ENCODE data around the gene ZNF423.
A peak's percentile ranks its signal among the peaks of the same experiment; 100 is the strongest.

The ZNF423 gene

GRCh38 chr16:49734331-49734730 is 121.6 kb downstream of the ZNF423 start:
- Histone ChIP-seq H3K79me1 (replicated peaks; ENCODE audit: low read length, poor library complexity, severe bottlenecking) (no peaks in the 10 kb centered on the region), H3K36me3 (ENCODE audit: control insufficient read depth in 1 of 2, insufficient read depth in 2 of 2, low read depth in 1 of 2, low read length in 2 of 2) (peaks cover 0 to 6% of the 10 kb centered on the region in 2 experiments)

DNA sequence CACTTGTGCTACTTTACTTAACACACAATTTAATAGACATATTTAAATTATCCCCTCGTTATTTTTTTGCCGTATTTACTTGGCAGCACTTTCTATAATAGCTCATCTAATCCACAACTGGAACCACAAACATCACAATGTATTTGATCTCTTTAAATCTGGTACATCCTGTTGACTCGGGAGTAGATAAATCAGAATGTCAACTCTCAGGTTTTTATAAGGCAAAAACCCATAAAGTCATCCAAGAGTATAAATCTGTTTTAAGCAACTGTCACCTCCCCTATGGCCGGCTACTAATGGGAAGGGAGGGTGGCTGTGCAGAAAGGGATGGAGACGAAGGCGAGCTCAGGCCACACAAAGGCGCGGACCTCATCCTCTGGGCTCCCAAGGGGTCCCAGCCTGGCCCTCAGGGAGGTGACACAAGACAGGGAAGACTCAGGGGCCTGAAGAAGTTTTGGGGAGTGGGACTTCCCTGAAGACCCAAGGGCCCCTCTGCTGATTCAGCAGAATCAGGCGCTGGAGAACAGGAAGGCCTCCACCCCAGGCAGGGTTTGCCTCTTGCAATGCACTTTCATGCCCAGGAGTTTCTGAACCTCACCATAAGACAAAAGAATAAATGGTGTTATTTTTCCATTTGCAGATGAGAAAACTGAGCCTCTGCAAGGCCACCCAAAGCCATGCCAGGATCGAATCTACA is 122.5 kb downstream of the ZNF423 start:
- DNase-seq = no peak
- H2BK5ac ChIP-seq (ENCODE audit: low read depth, low read length, poor library complexity, severe bottlenecking) = no peak overlapping the region
- no peak overlapping the region for H2AFZ ChIP-seq (ENCODE audit: low read depth, low read length)
- H3K9ac ChIP-seq (ENCODE audit: low read length) = no peak overlapping the region
- H3K36me3 ChIP-seq (ENCODE audit: control insufficient read depth in 1 of 2, insufficient read depth in 2 of 2, low read depth in 1 of 2, low read length in 2 of 2) = peaks cover 0 to 6% of the 10 kb centered on the region in 2 experiments
- no peak overlapping the region for H2BK120ac ChIP-seq (ENCODE audit: low read depth, low read length)
- peaks cover 18% of the 10 kb centered on the region for H3K9me3 ChIP-seq (ENCODE audit: control insufficient read depth, low read length)
- H3K79me1 ChIP-seq (replicated peaks; ENCODE audit: low read length, poor library complexity, severe bottlenecking) = no peaks in the 10 kb centered on the region
- H3K27me3 ChIP-seq (ENCODE audit: control insufficient read depth in 1 of 2, insufficient read depth in 1 of 2, low read length in 2 of 2) = peaks cover 0 to 5% of the 10 kb centered on the region in 2 experiments
- no peak overlapping the region for H3K23ac ChIP-seq (ENCODE audit: low read length in 2 of 2)
- no peak overlapping the region for H3K27ac ChIP-seq (ENCODE audit: low read length, poor library complexity, severe bottlenecking)
- no peak overlapping the region for H3K4ac ChIP-seq (ENCODE audit: low read depth in 1 of 2, low read length in 2 of 2)
- 91% methylated on average over 9 of the region's 10 CpGs for WGBS
- no peak overlapping the region for H4K8ac ChIP-seq (ENCODE audit: low read length)
- H3K14ac ChIP-seq (ENCODE audit: low read length in 2 of 2) = no peak overlapping the region
- peaks cover 1% of the 10 kb centered on the region for H3K4me1 ChIP-seq (ENCODE audit: control insufficient read depth, insufficient read depth, low read depth, low read length)
- peak overlapping the region; percentile 40 for H4K91ac ChIP-seq (ENCODE audit: low read length)
- no peak overlapping the region for H3K4me3 ChIP-seq (ENCODE audit: insufficient read depth in 1 of 2, low read depth in 1 of 2, low read length in 2 of 2)
- no peak overlapping the region for H3K4me2 ChIP-seq (ENCODE audit: low read length, poor library complexity, severe bottlenecking)
- H3K18ac ChIP-seq (ENCODE audit: low read depth in 1 of 2, low read length in 2 of 2) = no peak overlapping the region
- no peak overlapping the region for H2BK15ac ChIP-seq (ENCODE audit: low read depth, poor library complexity, severe bottlenecking)
- H2BK12ac ChIP-seq (ENCODE audit: low read length in 2 of 2) = no peak overlapping the region
- H2AK5ac ChIP-seq (ENCODE audit: low read length, severe bottlenecking) = no peak overlapping the region

More at GRCh38 chr16:49734331-49734730, 121.6 kb downstream of the ZNF423 start:
- H2BK12ac ChIP-seq (ENCODE audit: low read length in 2 of 2) = no peak overlapping the region
- H3K27ac ChIP-seq (ENCODE audit: low read length, poor library complexity, severe bottlenecking) = no peak overlapping the region
- no peak overlapping the region for H2BK5ac ChIP-seq (ENCODE audit: low read depth, low read length, poor library complexity, severe bottlenecking)
- H3K14ac ChIP-seq (ENCODE audit: low read length in 2 of 2) = no peak overlapping the region
- no peak overlapping the region for H2AFZ ChIP-seq (ENCODE audit: low read depth, low read length)
- H3K9me3 ChIP-seq (ENCODE audit: control insufficient read depth, low read length) = peaks cover 12% of the 10 kb centered on the region
- H2BK15ac ChIP-seq (ENCODE audit: low read depth, poor library complexity, severe bottlenecking) = no peak overlapping the region
- no peak overlapping the region for H3K4ac ChIP-seq (ENCODE audit: low read depth in 1 of 2, low read length in 2 of 2)
- WGBS = 84% methylated on average over 10 of the region's 10 CpGs
- H3K23ac ChIP-seq (ENCODE audit: low read length in 2 of 2) = no peak overlapping the region
- no peak overlapping the region for H3K18ac ChIP-seq (ENCODE audit: low read depth in 1 of 2, low read length in 2 of 2)
- peaks cover 0 to 5% of the 10 kb centered on the region in 2 experiments for H3K27me3 ChIP-seq (ENCODE audit: control insufficient read depth in 1 of 2, insufficient read depth in 1 of 2, low read length in 2 of 2)
- DNase-seq = no peak
- no peak overlapping the region for H4K91ac ChIP-seq (ENCODE audit: low read length)
- H3K4me2 ChIP-seq (ENCODE audit: low read length, poor library complexity, severe bottlenecking) = no peak overlapping the region
- no peak overlapping the region for H3K4me3 ChIP-seq (ENCODE audit: insufficient read depth in 1 of 2, low read depth in 1 of 2, low read length in 2 of 2)
- H2AK5ac ChIP-seq (ENCODE audit: low read length, severe bottlenecking) = no peak overlapping the region
- no peak overlapping the region for H4K8ac ChIP-seq (ENCODE audit: low read length)
- H3K9ac ChIP-seq (ENCODE audit: low read length) = no peak overlapping the region
- peaks cover 1% of the 10 kb centered on the region for H3K4me1 ChIP-seq (ENCODE audit: control insufficient read depth, insufficient read depth, low read depth, low read length)
- H2BK120ac ChIP-seq (ENCODE audit: low read depth, low read length) = no peak overlapping the region

GRCh38 chr16:49731911-49732310 is 124.0 kb downstream of the ZNF423 start:
- H4K91ac ChIP-seq (ENCODE audit: low read length) = no peak overlapping the region
- 91% methylated on average over 3 of the region's 3 CpGs for WGBS
- no peaks in the 10 kb centered on the region for H3K79me1 ChIP-seq (replicated peaks; ENCODE audit: low read length, poor library complexity, severe bottlenecking)
- H3K4me2 ChIP-seq (ENCODE audit: low read length, poor library complexity, severe bottlenecking) = no peak overlapping the region
- H3K9me3 ChIP-seq (ENCODE audit: control insufficient read depth, low read length) = peaks cover 18% of the 10 kb centered on the region
- H3K4ac ChIP-seq (ENCODE audit: low read depth in 1 of 2, low read length in 2 of 2) = no peak overlapping the region
- peaks cover 1% of the 10 kb centered on the region for H3K4me1 ChIP-seq (ENCODE audit: control insufficient read depth, insufficient read depth, low read depth, low read length)
- H2BK12ac ChIP-seq (ENCODE audit: low read length in 2 of 2) = no peak overlapping the region
- no peak overlapping the region for H2BK120ac ChIP-seq (ENCODE audit: low read depth, low read length)
- peaks cover 4 to 6% of the 10 kb centered on the region in 2 experiments for H3K36me3 ChIP-seq (ENCODE audit: control insufficient read depth in 1 of 2, insufficient read depth in 2 of 2, low read depth in 1 of 2, low read length in 2 of 2)
- H3K4me3 ChIP-seq (ENCODE audit: insufficient read depth in 1 of 2, low read depth in 1 of 2, low read length in 2 of 2) = no peak overlapping the region
- H3K18ac ChIP-seq (ENCODE audit: low read depth in 1 of 2, low read length in 2 of 2) = no peak overlapping the region
- no peak for DNase-seq
- H3K14ac ChIP-seq (ENCODE audit: low read length in 2 of 2) = no peak overlapping the region
- no peak overlapping the region for H3K27ac ChIP-seq (ENCODE audit: low read length, poor library complexity, severe bottlenecking)
- H2BK15ac ChIP-seq (ENCODE audit: low read depth, poor library complexity, severe bottlenecking) = no peak overlapping the region
- H2AFZ ChIP-seq (ENCODE audit: low read depth, low read length) = no peak overlapping the region
- H3K27me3 ChIP-seq (ENCODE audit: control insufficient read depth in 1 of 2, insufficient read depth in 1 of 2, low read length in 2 of 2) = peaks cover 0 to 5% of the 10 kb centered on the region in 2 experiments
- no peak overlapping the region for H4K8ac ChIP-seq (ENCODE audit: low read length)
- H2AK5ac ChIP-seq (ENCODE audit: low read length, severe bottlenecking) = no peak overlapping the region
- no peak overlapping the region for H3K9ac ChIP-seq (ENCODE audit: low read length)
- no peak overlapping the region for H3K23ac ChIP-seq (ENCODE audit: low read length in 2 of 2)
- H2BK5ac ChIP-seq (ENCODE audit: low read depth, low read length, poor library complexity, severe bottlenecking) = no peak overlapping the region

DNA sequence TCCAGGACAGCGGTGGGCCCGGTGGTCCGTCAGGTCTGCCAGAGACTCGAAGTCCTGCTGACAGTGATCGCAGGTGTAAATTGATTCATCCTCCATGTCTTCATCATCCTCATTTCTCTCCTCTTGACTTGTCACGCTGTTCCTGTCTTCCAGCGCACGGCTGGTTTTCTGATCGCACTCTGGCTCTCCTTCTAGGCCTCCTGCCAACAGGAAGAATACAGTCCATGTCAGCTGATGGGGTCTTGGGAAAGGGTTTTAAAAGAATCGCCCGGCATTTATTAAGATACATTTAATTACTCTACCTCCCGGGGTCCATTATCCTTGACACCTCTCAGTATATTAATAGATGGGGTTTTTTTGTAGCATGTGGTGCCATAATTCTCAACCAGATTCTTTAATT is 125.1 kb downstream of the ZNF423 start:
- no peak overlapping the region for H3K4me2 ChIP-seq (ENCODE audit: low read length, poor library complexity, severe bottlenecking)
- peaks cover 18% of the 10 kb centered on the region for H3K9me3 ChIP-seq (ENCODE audit: control insufficient read depth, low read length)
- H3K9ac ChIP-seq (ENCODE audit: low read length) = no peak overlapping the region
- H3K4me3 ChIP-seq (ENCODE audit: insufficient read depth in 1 of 2, low read depth in 1 of 2, low read length in 2 of 2) = no peak overlapping the region
- H3K79me1 ChIP-seq (replicated peaks; ENCODE audit: low read length, poor library complexity, severe bottlenecking) = no peaks in the 10 kb centered on the region
- H3K4me1 ChIP-seq (ENCODE audit: control insufficient read depth, insufficient read depth, low read depth, low read length) = peaks cover 1% of the 10 kb centered on the region
- no peak overlapping the region for H2BK12ac ChIP-seq (ENCODE audit: low read length in 2 of 2)
- no peak overlapping the region for H4K8ac ChIP-seq (ENCODE audit: low read length)
- no peak overlapping the region for H2AFZ ChIP-seq (ENCODE audit: low read depth, low read length)
- H3K14ac ChIP-seq (ENCODE audit: low read length in 2 of 2) = no peak overlapping the region
- H4K91ac ChIP-seq (ENCODE audit: low read length) = no peak overlapping the region
- no peak overlapping the region for H3K4ac ChIP-seq (ENCODE audit: low read depth in 1 of 2, low read length in 2 of 2)
- 97% methylated on average over 8 of the region's 12 CpGs for WGBS
- H2BK15ac ChIP-seq (ENCODE audit: low read depth, poor library complexity, severe bottlenecking) = no peak overlapping the region
- DNase-seq = no peak
- peaks cover 0 to 3% of the 10 kb centered on the region in 2 experiments for H3K27me3 ChIP-seq (ENCODE audit: control insufficient read depth in 1 of 2, insufficient read depth in 1 of 2, low read length in 2 of 2)
- no peak overlapping the region for H2AK5ac ChIP-seq (ENCODE audit: low read length, severe bottlenecking)
- no peak overlapping the region for H3K27ac ChIP-seq (ENCODE audit: low read length, poor library complexity, severe bottlenecking)
- no peak overlapping the region for H2BK120ac ChIP-seq (ENCODE audit: low read depth, low read length)
- no peak overlapping the region for H3K18ac ChIP-seq (ENCODE audit: low read depth in 1 of 2, low read length in 2 of 2)
- no peak overlapping the region for H2BK5ac ChIP-seq (ENCODE audit: low read depth, low read length, poor library complexity, severe bottlenecking)
- H3K23ac ChIP-seq (ENCODE audit: low read length in 2 of 2) = no peak overlapping the region
- peaks cover 4 to 6% of the 10 kb centered on the region in 2 experiments for H3K36me3 ChIP-seq (ENCODE audit: control insufficient read depth in 1 of 2, insufficient read depth in 2 of 2, low read depth in 1 of 2, low read length in 2 of 2)

Data from mesenchymal stem cell (in vitro differentiated cells and primary cell).